DND-41 (cell line): Measurements from ENCODE around the gene ZNF19.

ENCODE experiments used
- CTCF ChIP-seq: IDR thresholded peaks from 2 replicates; pipeline ENCODE4 v1.5.1; 2012; ENCODE audit warnings: borderline replicate concordance, low read length, moderate library complexity, mild to moderate bottlenecking; ENCODE audit not compliant: poor library complexity, severe bottlenecking; ENCODE audit errors: extremely low read depth
- EZH2 ChIP-seq: IDR thresholded peaks from 3 replicates; pipeline ENCODE4 v1.6.1; 2012; ENCODE audit warnings: borderline replicate concordance, low read depth, mild to moderate bottlenecking, moderate library complexity, low read length, inconsistent platforms; ENCODE audit not compliant: severe bottlenecking

GRCh38 chr16:71430744-71431143, 58.4 kb downstream of the ZNF19 start:
- TF ChIP-seq CTCF, result no peak
- no peak for TF ChIP-seq EZH2
